GM18526 (cell line): ENCODE measurements around the gene SLC12A7.

Source experiments
- POLR2A ChIP-seq: IDR thresholded peaks from 3 replicates; pipeline ENCODE4 v1.6.1; 2011; ENCODE audit not compliant: insufficient read length; ENCODE audit errors: extremely low read depth

SLC12A7 gene

GRCh38 chr5:1031306-1031959 lies 80.4 kb downstream of the SLC12A7 start:
- no peak for TF ChIP-seq POLR2A

- no peak for TF ChIP-seq POLR2A
Measured at GRCh38 chr5:1030801-1031271, 81.0 kb downstream of the SLC12A7 start.

- no peak for TF ChIP-seq POLR2A
Measured at GRCh38 chr5:1029945-1030625, 81.8 kb downstream of the SLC12A7 start.

GRCh38 chr5:1029282-1029944 lies 82.5 kb downstream of the SLC12A7 start:
- no peak for TF ChIP-seq POLR2A

- no peak for TF ChIP-seq POLR2A
Measured at GRCh38 chr5:1028481-1029281, 83.2 kb downstream of the SLC12A7 start.

- no peak for TF ChIP-seq POLR2A
Measured at GRCh38 chr5:1027631-1028441, 84.0 kb downstream of the SLC12A7 start.

- TF ChIP-seq POLR2A, result no peak
Measured at GRCh38 chr5:1026700-1027621, 84.9 kb downstream of the SLC12A7 start.

DNA sequence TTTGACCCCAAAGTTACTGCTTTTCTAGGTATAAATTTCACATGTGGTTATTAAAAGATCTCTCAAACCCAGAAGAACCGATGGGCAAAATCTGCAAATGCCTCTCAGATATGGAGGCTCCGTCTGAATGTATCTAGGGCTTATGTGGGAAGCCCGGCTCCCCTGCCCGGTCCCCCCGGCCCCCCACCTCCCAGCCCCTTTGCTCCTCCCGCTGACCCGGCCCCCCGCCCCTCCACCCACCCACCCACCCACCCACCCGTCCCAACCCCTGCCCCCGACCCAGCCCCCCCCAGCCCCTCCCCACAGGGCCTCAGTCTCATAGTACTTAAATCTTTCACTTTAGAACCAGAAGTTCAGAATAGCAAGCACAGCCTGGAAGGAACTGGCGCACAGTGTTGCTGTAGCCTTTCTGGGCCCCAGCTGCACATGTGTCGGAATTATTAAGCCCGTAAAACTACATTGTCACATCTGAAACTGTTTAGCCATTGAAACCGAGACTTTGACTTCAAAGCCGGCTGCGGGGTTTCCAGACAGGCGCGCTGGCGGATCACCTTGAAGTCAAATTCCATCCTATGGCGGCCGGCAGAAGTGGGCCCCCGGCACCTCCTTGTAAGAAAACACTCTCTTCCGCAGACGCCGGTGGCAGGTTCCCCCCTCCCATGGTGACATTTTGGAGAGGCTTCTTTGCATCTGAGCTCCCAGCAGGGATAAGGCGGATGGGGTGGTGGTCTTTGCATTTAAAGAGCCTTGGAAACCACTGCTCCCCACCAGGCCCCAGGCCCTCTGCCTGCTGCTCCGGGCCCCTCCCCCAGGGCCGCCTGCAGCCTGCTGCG lies 90.5 kb downstream of the SLC12A7 start:
- TF ChIP-seq POLR2A, result no peak

DNA sequence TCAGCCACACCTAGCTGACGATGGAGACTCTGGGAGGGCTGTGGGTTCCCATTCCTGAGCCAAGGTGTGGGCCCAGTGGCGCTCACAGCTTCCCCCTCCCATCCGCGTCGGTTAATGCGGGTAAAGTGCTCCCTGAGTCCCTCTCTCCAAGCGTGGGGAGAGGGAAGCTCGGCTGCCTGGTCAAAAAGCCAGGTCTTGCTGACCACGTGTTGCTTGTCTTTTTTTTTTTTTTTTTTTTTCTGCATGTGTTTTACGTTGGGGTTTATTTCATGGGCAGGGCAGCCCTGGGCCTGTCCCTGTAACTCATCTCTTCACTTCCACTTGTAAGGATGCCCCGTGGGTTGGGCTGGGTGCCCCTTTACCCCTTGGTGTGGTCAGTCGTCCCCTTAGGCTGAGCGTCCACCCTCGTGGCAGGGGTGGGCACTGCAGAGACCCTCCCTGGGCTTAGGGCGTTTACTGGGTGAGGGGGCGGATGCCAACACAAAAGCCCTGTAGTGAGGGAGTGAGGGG lies 91.4 kb downstream of the SLC12A7 start:
- no peak for TF ChIP-seq POLR2A

DNA sequence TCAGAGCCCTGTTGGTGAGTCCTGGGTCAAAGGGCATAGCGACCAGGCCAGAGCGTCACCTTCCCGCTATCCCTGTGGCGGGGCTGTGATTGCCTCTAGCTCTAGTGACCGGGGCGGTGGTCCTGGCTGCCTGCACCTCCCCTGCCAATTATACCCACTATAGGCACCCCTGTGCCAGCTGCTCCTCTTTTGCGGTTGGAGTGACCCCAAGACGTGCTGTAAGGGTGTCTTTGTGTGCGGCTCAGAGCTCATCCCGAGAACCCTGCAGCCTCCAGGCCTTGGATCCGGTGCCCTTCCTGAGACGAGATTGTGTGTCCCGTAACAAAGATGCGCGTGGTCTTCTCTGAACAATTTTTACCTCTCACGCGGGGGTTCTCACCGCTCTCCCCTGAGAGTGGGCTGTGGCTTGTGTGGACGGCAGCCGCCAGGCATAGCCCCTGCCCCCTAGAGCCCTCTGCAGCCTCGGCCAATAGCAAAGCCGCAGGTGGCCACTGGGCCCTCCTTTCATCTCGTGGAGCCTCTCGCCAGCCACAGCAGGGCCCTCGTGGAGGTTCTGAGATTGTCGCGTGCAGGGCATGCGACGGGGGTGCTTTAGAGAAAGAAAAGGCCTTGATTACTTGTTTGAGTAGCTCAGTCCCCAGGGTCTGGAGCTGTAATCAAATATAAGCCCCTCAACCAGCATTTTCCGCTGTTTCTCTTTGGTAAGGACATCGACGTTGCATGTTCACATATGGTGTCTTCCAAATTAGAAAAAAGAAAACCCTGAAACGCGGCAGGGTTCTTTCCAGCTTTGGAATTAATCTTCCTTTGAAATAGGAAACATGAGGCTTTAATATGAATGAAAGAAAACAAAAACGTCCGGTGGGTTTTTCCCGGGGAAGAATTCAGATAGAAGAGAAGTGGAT lies 92.6 kb downstream of the SLC12A7 start:
- no peak for TF ChIP-seq POLR2A

GRCh38 chr5:1018596-1018995 lies 93.3 kb downstream of the SLC12A7 start:
- TF ChIP-seq POLR2A, result no peak
